Nephron progenitor cell (in vitro differentiated cells): ENCODE data around the gene CHRNE.
"Not testable (repeated sequence)": the region's sequence is repeated elsewhere in the genome, so short reads cannot be mapped to it uniquely, and the experiment has no call there.

ENCODE experiments used
- DNase-seq: peaks from one replicate; pipeline ENCODE4 v3.0.0; 2021
- H3K27ac Mint-ChIP-seq: 2 replicates; pipeline ENCODE4 v1.8.0; 2021; ENCODE audit warnings: mild to moderate bottlenecking, moderate library complexity, mixed read lengths
- H3K27me3 Mint-ChIP-seq: 2 replicates; pipeline ENCODE4 v1.8.0; 2021; ENCODE audit warnings: mild to moderate bottlenecking, low read depth, mixed read lengths; ENCODE audit not compliant: poor library complexity
- H3K36me3 Mint-ChIP-seq: 2 replicates; pipeline ENCODE4 v1.8.0; 2021; ENCODE audit warnings: low read depth, mixed read lengths
- H3K4me1 Mint-ChIP-seq: 2 replicates; pipeline ENCODE4 v1.8.0; 2021; ENCODE audit warnings: mixed read lengths
- H3K4me3 Mint-ChIP-seq: 2 replicates; pipeline ENCODE4 v1.8.0; 2021; ENCODE audit warnings: mild to moderate bottlenecking, moderate library complexity, mixed read lengths
- H3K9me3 Mint-ChIP-seq: 2 replicates; pipeline ENCODE4 v1.8.0; 2021; ENCODE audit warnings: mild to moderate bottlenecking, moderate library complexity, mixed read lengths
- TF ChIP-seq, protein P1 (sequence below): fragments of 200-600 bp; sonication (generic); IDR thresholded peaks from 2 replicates; pipeline ENCODE4 v1.5.0; 2021; ENCODE audit warnings: antibody characterized with exemption

The CHRNE gene

DNA sequence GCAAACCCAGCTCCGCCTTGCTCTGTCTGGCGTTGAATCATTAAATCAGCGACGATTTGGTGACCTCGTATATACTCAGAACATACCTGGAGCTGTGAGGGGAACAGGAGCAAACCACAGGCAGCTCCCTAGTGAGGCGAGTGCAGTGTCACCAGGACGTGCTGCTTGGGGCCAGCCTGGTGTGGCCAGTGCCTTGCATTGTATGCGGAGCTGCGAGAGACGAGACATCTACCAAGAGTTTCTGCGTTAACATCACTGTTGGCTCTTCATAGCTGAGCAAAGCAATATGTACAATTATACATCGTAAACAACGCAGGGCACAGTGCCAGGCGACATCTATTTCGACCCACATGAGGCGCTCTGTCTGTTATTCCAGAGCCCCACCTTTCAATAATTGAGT lies 41.8 kb downstream of the CHRNE start:
- H3K4me3 Mint-ChIP-seq = no peak overlapping the region
- H3K4me1 Mint-ChIP-seq = peaks cover 44% of the 10 kb centered on the region
- H3K27ac Mint-ChIP-seq = no peak overlapping the region
- H3K36me3 Mint-ChIP-seq = peaks cover 35% of the 10 kb centered on the region
- no peaks in the 10 kb centered on the region for H3K27me3 Mint-ChIP-seq
- TF ChIP-seq, protein P1, sequence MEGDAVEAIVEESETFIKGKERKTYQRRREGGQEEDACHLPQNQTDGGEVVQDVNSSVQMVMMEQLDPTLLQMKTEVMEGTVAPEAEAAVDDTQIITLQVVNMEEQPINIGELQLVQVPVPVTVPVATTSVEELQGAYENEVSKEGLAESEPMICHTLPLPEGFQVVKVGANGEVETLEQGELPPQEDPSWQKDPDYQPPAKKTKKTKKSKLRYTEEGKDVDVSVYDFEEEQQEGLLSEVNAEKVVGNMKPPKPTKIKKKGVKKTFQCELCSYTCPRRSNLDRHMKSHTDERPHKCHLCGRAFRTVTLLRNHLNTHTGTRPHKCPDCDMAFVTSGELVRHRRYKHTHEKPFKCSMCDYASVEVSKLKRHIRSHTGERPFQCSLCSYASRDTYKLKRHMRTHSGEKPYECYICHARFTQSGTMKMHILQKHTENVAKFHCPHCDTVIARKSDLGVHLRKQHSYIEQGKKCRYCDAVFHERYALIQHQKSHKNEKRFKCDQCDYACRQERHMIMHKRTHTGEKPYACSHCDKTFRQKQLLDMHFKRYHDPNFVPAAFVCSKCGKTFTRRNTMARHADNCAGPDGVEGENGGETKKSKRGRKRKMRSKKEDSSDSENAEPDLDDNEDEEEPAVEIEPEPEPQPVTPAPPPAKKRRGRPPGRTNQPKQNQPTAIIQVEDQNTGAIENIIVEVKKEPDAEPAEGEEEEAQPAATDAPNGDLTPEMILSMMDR = no peak
- H3K9me3 Mint-ChIP-seq = no peaks in the 10 kb centered on the region
- DNase-seq = no peak

DNA sequence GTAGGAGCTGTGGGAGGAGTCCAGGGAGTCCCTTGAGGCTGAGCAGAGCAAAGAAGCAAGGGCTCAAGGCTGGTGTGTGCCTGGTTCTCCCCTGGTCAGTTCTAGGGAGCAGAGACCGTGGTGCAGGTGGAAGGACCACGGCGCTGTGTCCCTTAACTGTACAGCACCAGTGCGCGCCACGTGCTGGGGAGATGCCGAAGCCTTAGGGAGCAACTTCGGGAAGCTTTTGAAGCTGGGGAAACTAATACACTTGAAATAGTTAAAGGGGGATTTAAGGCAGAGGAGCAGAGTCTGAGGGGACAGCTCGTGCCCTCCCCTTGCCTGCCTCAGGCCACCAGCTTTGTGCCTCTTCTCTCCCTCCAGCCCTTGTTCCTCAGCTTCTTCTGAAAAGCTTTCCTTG lies 42.2 kb downstream of the CHRNE start:
- Mint-ChIP-seq H3K9me3 (no peaks in the 10 kb centered on the region), H3K36me3 (peaks cover 33% of the 10 kb centered on the region), H3K27ac (peak overlapping the region; percentile 32), H3K4me1 (peaks cover 47% of the 10 kb centered on the region), H3K4me3 (no peak overlapping the region), H3K27me3 (no peaks in the 10 kb centered on the region)
- TF ChIP-seq, protein P1 = no peak
- DNase-seq = no peak

DNA sequence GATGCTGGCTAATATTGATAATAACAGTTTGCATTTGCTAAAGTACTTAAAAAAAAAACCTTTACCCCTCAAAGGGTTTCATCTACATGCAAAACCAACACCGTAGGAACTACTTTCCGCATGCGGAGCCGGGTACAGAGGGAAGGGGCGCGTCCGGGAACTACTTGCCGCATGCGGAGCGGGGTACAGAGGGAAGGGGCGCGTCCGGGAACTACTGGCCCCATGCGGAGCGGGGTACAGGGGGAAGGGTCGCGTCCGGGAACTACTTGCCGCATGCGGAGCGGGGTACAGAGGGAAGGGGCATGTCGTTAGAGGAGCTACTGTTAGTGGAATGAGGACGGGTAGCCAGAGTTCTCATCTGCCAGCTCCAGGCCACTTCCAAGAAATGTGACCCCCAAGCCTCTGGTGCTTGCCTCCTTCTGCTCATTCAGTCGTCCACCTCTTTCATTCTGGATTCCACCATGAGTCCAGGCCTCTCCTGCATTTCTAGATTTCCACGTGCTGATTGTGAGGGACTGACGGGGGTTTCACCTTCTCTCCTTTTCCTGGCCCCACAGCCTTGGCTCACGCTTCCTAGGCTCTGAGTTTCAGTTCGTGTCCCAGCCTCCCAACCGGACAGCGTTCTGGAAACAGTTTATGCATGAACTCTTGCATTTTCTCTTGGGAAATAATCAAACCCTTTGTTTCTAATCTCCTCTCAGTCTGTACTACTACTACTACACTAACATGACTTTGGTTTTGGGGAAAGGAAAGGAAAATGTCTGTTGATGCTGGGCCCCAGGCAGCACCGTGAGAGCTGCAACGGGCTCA lies 42.9 kb downstream of the CHRNE start:
- DNase-seq = no peak
- H3K27me3 Mint-ChIP-seq = no peaks in the 10 kb centered on the region
- H3K27ac Mint-ChIP-seq = peak overlapping the region; percentile 32
- no peaks in the 10 kb centered on the region for H3K9me3 Mint-ChIP-seq
- peak overlapping the region; percentile 2 for H3K4me3 Mint-ChIP-seq
- peaks cover 31% of the 10 kb centered on the region for H3K36me3 Mint-ChIP-seq
- TF ChIP-seq, protein P1 = no peak
- peaks cover 47% of the 10 kb centered on the region for H3K4me1 Mint-ChIP-seq

DNA sequence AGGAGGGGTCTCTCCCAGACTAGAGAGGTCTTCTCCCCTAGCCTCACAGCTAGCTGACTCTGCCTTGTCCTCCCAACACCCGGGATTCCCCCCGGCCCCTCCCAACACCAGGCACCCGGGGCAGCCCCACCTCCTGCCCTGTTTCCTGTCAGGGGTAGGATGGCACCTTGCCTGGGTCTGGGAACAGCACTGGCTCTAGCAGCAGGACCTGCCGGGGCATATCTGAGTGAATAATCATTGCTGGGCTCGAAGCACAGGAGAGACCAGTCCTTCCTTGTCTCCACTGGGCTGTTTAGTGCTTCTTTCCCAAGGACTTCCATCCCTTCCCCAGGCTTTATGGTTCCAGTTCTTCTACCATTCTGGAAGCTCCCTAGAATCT lies 44.0 kb downstream of the CHRNE start:
- H3K4me1 Mint-ChIP-seq = peaks cover 57% of the 10 kb centered on the region
- H3K4me3 Mint-ChIP-seq = peak overlapping the region; percentile 65
- no peaks in the 10 kb centered on the region for H3K27me3 Mint-ChIP-seq
- H3K27ac Mint-ChIP-seq = peak overlapping the region; percentile 43
- peaks cover 5% of the 10 kb centered on the region for H3K9me3 Mint-ChIP-seq
- peaks cover 33% of the 10 kb centered on the region for H3K36me3 Mint-ChIP-seq
- TF ChIP-seq, protein P1 = no peak
- DNase-seq = no peak

DNA sequence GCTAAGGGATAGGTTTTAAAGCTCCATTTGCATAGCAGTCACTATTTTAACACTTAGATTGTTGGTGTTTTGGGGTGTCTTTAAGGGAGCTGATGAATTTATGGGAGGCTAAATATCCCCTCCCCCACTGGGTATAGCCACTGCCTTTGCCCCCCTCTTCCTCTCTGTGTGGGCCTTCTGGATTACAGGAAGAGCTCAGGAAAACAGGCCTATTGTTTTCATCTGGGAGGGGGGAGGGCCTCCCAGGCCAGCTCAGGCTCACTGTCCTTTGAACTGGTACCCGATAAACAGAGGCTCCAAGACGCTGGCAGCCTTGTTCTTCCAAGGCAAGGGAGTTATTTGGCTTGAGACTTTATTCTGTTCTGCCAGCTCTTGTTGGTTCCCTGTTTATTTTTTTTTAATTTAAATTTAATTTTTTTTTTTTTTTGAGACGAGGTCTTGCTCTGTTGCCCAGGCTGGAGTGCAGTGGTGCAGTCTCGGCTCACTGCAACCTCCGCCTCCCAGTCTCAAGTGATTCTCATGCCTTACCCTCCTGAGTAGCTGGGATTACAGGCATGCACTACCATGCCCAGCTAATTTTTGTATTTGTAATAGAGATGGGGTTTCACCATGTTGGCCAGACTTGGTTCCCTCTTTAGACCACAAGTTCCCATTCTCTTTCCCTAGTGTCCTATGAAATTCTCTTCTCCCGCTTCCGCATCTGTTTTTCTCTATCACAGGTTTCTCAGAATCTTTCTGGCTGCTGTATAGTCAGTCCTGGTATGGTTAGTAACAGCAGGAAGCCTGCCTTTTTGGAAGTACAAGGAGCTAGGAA lies 44.6 kb downstream of the CHRNE start:
- DNase-seq = no peak
- Mint-ChIP-seq H3K4me1 (peaks cover 60% of the 10 kb centered on the region), H3K4me3 (peak overlapping the region; percentile 65), H3K27ac (peak overlapping the region; percentile 75), H3K27me3 (no peaks in the 10 kb centered on the region), H3K9me3 (peaks cover 5% of the 10 kb centered on the region), H3K36me3 (peaks cover 31% of the 10 kb centered on the region)
- TF ChIP-seq, protein P1 = no peak

DNA sequence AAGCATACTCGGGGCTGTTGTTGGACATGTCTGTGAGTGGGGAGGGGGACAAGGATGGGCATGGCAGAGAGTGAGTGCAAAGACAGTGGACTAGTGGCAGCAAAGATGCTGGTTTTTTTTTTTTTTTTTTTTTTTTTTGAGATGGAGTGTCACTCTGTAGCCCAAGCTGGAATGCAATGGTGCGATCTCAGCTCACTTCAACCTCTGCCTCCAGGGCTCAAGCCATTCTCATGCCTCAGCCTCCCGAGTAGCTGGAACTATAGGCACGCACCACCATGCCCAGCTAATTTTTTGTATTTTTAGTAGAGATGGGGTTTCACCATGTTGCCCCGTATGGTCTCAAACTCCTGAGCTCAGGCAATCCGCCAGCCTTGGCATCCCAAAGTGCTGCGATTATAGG lies 45.6 kb downstream of the CHRNE start:
- Mint-ChIP-seq H3K27ac (peak overlapping the region; percentile 75), H3K4me1 (peaks cover 62% of the 10 kb centered on the region), H3K36me3 (peaks cover 27% of the 10 kb centered on the region)
- not testable (repeated sequence) for DNase-seq, H3K4me3 Mint-ChIP-seq, H3K9me3 Mint-ChIP-seq, H3K27me3 Mint-ChIP-seq
